Right cardiac atrium (tissue), 5 donors: ENCODE measurements around the gene PRPS1. TPM values are rescaled to one million over a fixed set of nuclear protein-coding genes. Genes with fewer than 3 reads are reported as not detected.
"Not testable (repeated sequence)": the region's sequence is repeated elsewhere in the genome, so short reads cannot be mapped to it uniquely, and the experiment has no call there.

ENCODE experiments used
- ATAC-seq, 2 donors: fragments of 200-7000 bp; cut with Tn5 transposase; one replicate each; pipeline versions ENCODE4 v1.8.0 to v1.9.1; 2020; ENCODE audit warnings: moderate library complexity in 2 of 2, mild to moderate bottlenecking in 1 of 2
- DNase-seq, 3 donors: peaks; one replicate each; pipeline ENCODE4 v3.0.0-alpha.2; 2020
- H3K27ac ChIP-seq: one replicate; pipeline ENCODE4 v1.5.1; 2013; ENCODE audit warnings: mild to moderate bottlenecking, low read length, control low read depth, moderate library complexity
- H3K27me3 ChIP-seq: one replicate; pipeline ENCODE4 v1.6.1; 2013; ENCODE audit not compliant: control insufficient read depth, insufficient read depth
- H3K4me1 ChIP-seq: one replicate; pipeline ENCODE4 v1.6.1; 2013; ENCODE audit warnings: low read length; ENCODE audit not compliant: control insufficient read depth, insufficient read depth
- H3K4me3 ChIP-seq: one replicate; pipeline ENCODE4 v1.5.1; 2013; ENCODE audit warnings: low read length, control low read depth
- H3K9me3 ChIP-seq: one replicate; pipeline ENCODE4 v1.6.1; 2013; ENCODE audit warnings: low read length; ENCODE audit not compliant: control insufficient read depth
- WGBS: extraction: QIAGEN DNeasy Blood & Tissue Kit; methylation state at CpG from one replicate; pipeline ENCODE4 v1.1.7; 2013; 5-methylcytosine and 5-hydroxymethylcytosine counted together
- intact Hi-C, 4 donors: fragments of 100-400 bp; cut with DNase I; formaldehyde crosslinking; loops; one replicate each; pipeline versions ENCODE4 v1.11.0 to v1.14.0; 2022 to 2023
- polyA plus RNA-seq: library from polyadenylated mRNA; stranded (reverse); fragments of 200-250 nt; gene quantifications from one replicate; pipeline ENCODE4 v1.2.3, GENCODE V29; 2013
- total RNA-seq, 4 donors: library from RNA; stranded (reverse); fragmentation: NEBNext Ultra II Directional; extraction: Animal tissue kit (Norgen Biotek cat#: 25700); gene quantifications; one replicate each; pipeline ENCODE4 v1.2.1, GENCODE V29; 2021
- donor health status: healthy with polysubstance abuse.
- donor health status: DM: no; HTN: yes; CAD: no.
- donor health status: DM: no; HTN: no; CAD: no.
- donor health status: DM: no; HTN: yes; CAD: no; lungs with severe emphysema.
- donor health status: DM: yes; HTN: yes; CAD: no.

The PRPS1 gene
- total and polyA plus RNA-seq, 5 donors = 13.9 to 26.3 (median 24.0) TPM

- 61% methylated on average over 3 of the region's 3 CpGs for WGBS
- Histone ChIP-seq H3K9me3 (no peaks in the 10 kb centered on the region), H3K4me1 (peaks cover 15% of the 10 kb centered on the region), H3K27ac (peak overlapping the region; percentile 91), H3K27me3 (no peaks in the 10 kb centered on the region), H3K4me3 (no peak overlapping the region)
- ATAC-seq (no peak), DNase-seq (no peak)
- intact Hi-C loops = no loop called here
These were observed 55.6 kb downstream of the PRPS1 start for GRCh38 chrX:107683931-107684330.

GRCh38 chrX:107684956-107685385 is 56.7 kb downstream of the PRPS1 start:
- Histone ChIP-seq H3K4me1 (peaks cover 11% of the 10 kb centered on the region), H3K9me3 (no peaks in the 10 kb centered on the region), H3K27ac (peak overlapping the region; percentile 91), H3K27me3 (no peaks in the 10 kb centered on the region), H3K4me3 (no peak overlapping the region)
- intact Hi-C loops = no loop called here
- peak; percentile 78 to 95 (median 84) for DNase-seq
- 46% methylated on average over 5 of the region's 5 CpGs for WGBS
- ATAC-seq = peak; percentile 94 to 95

DNA sequence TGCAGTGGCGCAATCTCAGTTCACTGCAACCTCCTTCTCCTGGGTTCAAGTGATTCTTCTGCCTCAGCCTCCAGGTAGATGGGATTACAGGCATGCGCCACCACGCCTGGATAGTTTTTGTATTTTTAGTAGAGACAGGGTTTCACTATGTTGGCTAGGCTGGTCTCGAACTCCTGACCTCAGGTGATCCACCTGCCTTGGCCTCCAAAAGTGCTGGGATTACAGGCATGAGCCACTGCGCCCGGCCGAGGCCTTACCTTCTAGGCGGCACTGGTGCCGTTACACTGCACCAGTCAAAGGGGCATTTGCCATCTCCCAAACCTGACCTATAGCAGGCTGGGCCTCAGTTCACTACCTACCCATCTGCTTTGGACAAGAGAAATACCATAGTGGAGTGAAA is 57.3 kb downstream of the PRPS1 start:
- not testable (repeated sequence) for H3K4me3 ChIP-seq, H3K9me3 ChIP-seq
- WGBS = 97% methylated on average over 9 of the region's 9 CpGs

GRCh38 chrX:107686026-107686425 is 57.7 kb downstream of the PRPS1 start:
- WGBS = 84% methylated on average over 3 of the region's 3 CpGs

More for the DNA sequence above, 57.3 kb downstream of the PRPS1 start:
- intact Hi-C loops, ATAC-seq, DNase-seq, H3K27me3 ChIP-seq: not testable (repeated sequence)
- H3K27ac ChIP-seq = peak overlapping the region; percentile 91
- peaks cover 11% of the 10 kb centered on the region for H3K4me1 ChIP-seq

DNA sequence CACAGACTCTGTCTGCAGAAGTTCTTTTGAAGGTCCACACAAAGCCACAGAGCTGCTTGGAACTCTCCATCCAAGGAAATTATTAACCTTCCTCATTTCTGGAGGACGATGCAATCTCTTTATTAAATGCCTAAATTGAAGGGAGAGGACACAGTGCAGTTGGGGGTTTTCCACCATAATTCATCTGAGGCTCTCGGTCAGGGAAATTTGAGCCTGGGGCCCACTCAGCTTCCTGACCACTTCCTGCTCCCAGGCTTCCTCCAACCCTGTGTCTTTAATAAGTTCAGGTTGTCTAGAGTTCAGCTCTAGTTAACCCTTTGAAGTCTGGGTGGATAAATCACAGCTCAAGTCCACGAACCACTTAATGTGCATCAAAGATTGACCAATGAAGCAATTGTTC is 58.5 kb downstream of the PRPS1 start:
- 59% methylated on average over 3 of the region's 3 CpGs for WGBS
- no peaks in the 10 kb centered on the region for H3K27me3 ChIP-seq
- H3K4me1 ChIP-seq = peaks cover 11% of the 10 kb centered on the region
- H3K27ac ChIP-seq = no peak overlapping the region
- DNase-seq (no peak), ATAC-seq (no peak)
- H3K9me3 ChIP-seq = no peaks in the 10 kb centered on the region
- intact Hi-C loops = no loop called here
- H3K4me3 ChIP-seq = no peak overlapping the region

More at GRCh38 chrX:107686026-107686425, 57.7 kb downstream of the PRPS1 start:
- intact Hi-C loops = no loop called here
- Histone ChIP-seq H3K4me1 (peaks cover 11% of the 10 kb centered on the region), H3K4me3 (no peak overlapping the region), H3K27ac (peak overlapping the region; percentile 91), H3K27me3 (no peaks in the 10 kb centered on the region), H3K9me3 (no peaks in the 10 kb centered on the region)
- DNase-seq = no peak
- ATAC-seq = no peak

DNA sequence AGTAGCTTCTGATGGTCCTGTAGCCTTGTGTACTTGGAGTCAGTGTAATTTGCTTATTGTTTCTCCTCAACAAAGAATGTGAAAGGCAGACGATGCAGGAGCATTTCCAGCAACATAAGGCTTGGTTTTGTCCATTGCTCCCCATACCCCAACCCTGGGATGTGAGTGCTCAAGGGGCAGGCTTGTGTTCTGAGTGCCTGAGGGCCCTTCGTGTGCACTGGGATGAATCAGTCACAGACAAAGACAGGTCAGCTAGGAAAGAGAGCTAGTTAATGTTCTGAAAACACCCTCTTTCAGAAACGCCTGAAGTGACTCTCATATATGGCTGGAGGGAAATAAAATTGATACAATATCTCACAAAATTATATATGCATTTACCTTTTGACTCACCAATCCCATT is 59.1 kb downstream of the PRPS1 start:
- Histone ChIP-seq H3K4me3 (no peak overlapping the region), H3K27ac (no peak overlapping the region), H3K4me1 (peaks cover 11% of the 10 kb centered on the region), H3K27me3 (no peaks in the 10 kb centered on the region), H3K9me3 (no peaks in the 10 kb centered on the region)
- ATAC-seq = no peak
- intact Hi-C loops = no loop called here
- no peak for DNase-seq
- WGBS = 86% methylated on average over 3 of the region's 3 CpGs

DNA sequence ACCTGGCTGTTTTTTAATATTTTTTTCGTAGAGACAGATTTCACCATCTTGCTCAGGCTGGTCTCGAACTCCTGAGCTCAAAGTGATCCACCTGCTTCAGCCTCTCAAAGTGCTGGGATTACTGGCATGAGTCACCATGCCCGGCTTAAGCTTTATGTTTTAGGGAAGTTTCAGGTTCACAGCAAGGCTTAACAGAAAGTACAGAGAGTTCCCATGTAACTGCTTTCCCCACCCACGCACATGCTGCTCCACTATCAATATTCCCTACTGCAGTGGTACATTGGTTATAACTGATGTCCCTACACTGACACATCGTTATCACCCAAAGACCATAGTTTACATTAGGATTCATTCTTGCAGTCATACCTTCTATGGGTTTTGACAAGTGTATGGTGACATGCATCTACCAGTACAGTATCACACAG is 62.7 kb downstream of the PRPS1 start:
- Histone ChIP-seq H3K27ac (no peak overlapping the region), H3K4me1 (no peaks in the 10 kb centered on the region), H3K4me3 (no peak overlapping the region), H3K9me3 (no peaks in the 10 kb centered on the region), H3K27me3 (no peaks in the 10 kb centered on the region)
- ATAC-seq (no peak), DNase-seq (no peak)
- 81% methylated on average over 5 of the region's 5 CpGs for WGBS
- intact Hi-C loops = no loop called here

- no peak for ATAC-seq
- 88% methylated on average over 2 of the region's 2 CpGs for WGBS
These were observed 71.3 kb downstream of the PRPS1 start for GRCh38 chrX:107699616-107700015.

DNA sequence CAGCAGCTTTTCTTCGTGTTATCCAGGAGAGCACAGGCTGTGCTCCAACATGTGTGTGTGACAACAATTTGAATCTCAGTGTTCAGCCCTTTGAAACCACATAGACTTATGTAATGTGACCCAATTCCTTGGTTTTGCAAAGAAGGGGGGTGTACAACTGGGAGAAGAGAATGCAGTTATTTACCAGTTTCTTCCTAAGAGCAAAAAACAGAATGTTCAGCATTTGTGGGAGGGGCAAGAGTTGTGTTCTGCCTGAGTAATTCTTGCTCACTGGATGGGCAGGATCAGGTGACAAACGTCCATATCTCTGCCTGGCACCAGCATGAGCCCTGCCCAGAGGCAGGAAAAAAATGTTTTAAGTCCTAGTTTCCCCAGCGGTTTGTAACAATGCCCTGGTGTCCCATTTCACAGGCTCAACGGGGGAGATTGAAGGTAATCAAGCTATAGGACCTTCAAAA is 72.0 kb downstream of the PRPS1 start:
- intact Hi-C loops = no loop called here
- Histone ChIP-seq H3K27me3 (no peaks in the 10 kb centered on the region), H3K9me3 (no peaks in the 10 kb centered on the region), H3K27ac (peak overlapping the region; percentile 23), H3K4me1 (peaks cover 1% of the 10 kb centered on the region), H3K4me3 (no peak overlapping the region)
- 26% methylated on average over 4 of the region's 4 CpGs for WGBS
- ATAC-seq = peak; percentile 80 to 94
- DNase-seq = peak in 1 of 3 donors; percentile 69

More at GRCh38 chrX:107699616-107700015, 71.3 kb downstream of the PRPS1 start:
- Histone ChIP-seq H3K9me3 (no peaks in the 10 kb centered on the region), H3K27me3 (no peaks in the 10 kb centered on the region), H3K4me1 (peaks cover 1% of the 10 kb centered on the region), H3K27ac (no peak overlapping the region), H3K4me3 (no peak overlapping the region)
- intact Hi-C loops = no loop called here
- no peak for DNase-seq

Other genes with a start within 250 kb of the PRPS1 start
- gene FRMPD3, start 178.9 kb upstream of the PRPS1 start, total RNA-seq = under 1 TPM; 0.11 to 0.36 (median 0.27) TPM
- 0.05 TPM for gene FRMPD3, start 178.9 kb upstream of the PRPS1 start, polyA plus RNA-seq
- gene TSC22D3, start 147.3 kb downstream of the PRPS1 start, total RNA-seq = 100 to 1,000 TPM in 1 of 4 donors, 10 to 100 TPM in 3; 52.6 to 129 (median 71.0) TPM
- gene TSC22D3, start 147.3 kb downstream of the PRPS1 start, polyA plus RNA-seq = 104 TPM
- gene NCBP2L, start 149.2 kb downstream of the PRPS1 start, total RNA-seq = not detected
- not detected for gene NCBP2L, start 149.2 kb downstream of the PRPS1 start, polyA plus RNA-seq
- 1 to 10 TPM; 5.0 to 6.4 (median 5.9) TPM for gene MID2, start 197.4 kb downstream of the PRPS1 start, total RNA-seq
- 0.79 TPM for gene MID2, start 197.4 kb downstream of the PRPS1 start, polyA plus RNA-seq